Mesodermal cell (in vitro differentiated cells): ENCODE data around the gene POGZ.

Experiments
- H3K27ac ChIP-seq: 2 replicates; pipeline ENCODE4 v1.7.0; 2013; ENCODE audit warnings: mild to moderate bottlenecking, low read depth, low read length, moderate library complexity; ENCODE audit not compliant: severe bottlenecking
- H3K36me3 ChIP-seq: 2 replicates; pipeline ENCODE4 v1.7.1; 2013; ENCODE audit warnings: mild to moderate bottlenecking, low read length, moderate library complexity; ENCODE audit not compliant: control insufficient read depth, insufficient read depth
- H3K4me1 ChIP-seq: one replicate; pipeline ENCODE4 v1.7.1; 2013; ENCODE audit warnings: mild to moderate bottlenecking, low read length; ENCODE audit not compliant: insufficient read depth, control insufficient read depth, poor library complexity, severe bottlenecking
- H3K4me3 ChIP-seq: 2 replicates; pipeline ENCODE4 v1.7.0; 2013; ENCODE audit warnings: low read length, control low read depth, mild to moderate bottlenecking; ENCODE audit not compliant: insufficient read depth, poor library complexity, severe bottlenecking; ENCODE audit errors: extremely low read depth
- H3K9me3 ChIP-seq: 2 replicates; pipeline ENCODE4 v1.7.1; 2013; ENCODE audit warnings: mild to moderate bottlenecking, low read length, moderate library complexity; ENCODE audit not compliant: control insufficient read depth
- WGBS, 2 experiments: methylation state at CpG; one replicate each; pipeline ENCODE4 v1.1.5; 2013; ENCODE audit warnings: missing lambda C conversion rate in 2 of 2; ENCODE audit not compliant: insufficient coverage in 2 of 2; 5-methylcytosine and 5-hydroxymethylcytosine counted together

The POGZ gene

GRCh38 chr1:151477066-151477465 lies 17.8 kb upstream of the POGZ start:
- Histone ChIP-seq H3K27ac (no peak overlapping the region), H3K9me3 (peaks cover 3% of the 10 kb centered on the region), H3K4me1 (peaks cover 4% of the 10 kb centered on the region), H3K4me3 (no peak overlapping the region), H3K36me3 (no peaks in the 10 kb centered on the region)
- WGBS, 2 experiments, result 82 to 98% methylated on average over 1 to 2 of the region's 3 CpGs

DNA sequence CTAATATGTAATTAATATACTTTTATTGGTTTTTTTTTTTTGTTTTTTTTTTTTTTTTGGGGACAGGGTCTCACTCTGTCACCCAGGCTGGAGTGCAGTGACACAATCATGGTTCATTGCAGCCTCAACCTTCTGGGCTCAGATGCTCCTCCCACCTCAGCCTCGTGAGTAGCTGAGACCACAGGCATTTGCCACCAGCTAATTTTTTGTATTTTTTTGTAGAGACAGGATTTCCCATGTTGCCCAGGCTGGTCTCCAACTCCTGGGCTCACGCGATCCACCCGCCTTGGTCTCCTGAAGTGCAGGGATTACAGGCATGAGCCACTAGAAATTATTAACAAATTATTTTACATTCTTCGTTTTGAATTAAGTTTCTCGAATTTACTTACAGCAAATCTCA lies 16.8 kb upstream of the POGZ start:
- WGBS, 2 experiments, result 89 to 100% methylated on average over 3 of the region's 6 CpGs
- H3K27ac ChIP-seq, result no peak overlapping the region

DNA sequence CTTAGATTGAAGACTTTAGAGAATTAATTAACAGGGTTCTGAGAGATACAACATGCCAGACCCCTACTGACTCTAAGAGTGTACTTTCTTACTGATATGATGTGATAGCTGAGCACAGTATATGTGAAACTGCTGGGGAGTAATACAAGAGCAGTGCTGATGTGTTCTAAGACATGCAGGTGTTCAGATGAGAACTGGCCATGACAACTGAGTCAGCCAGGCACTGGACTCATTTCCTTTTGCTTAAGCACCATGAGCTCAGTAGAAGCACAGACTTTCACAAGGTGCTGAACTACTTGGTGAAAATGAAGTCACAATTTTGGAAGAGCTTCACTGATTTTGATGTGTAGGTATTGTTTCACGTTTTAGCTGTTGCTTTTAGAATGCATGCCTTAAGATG lies 15.9 kb upstream of the POGZ start:
- H3K4me1 ChIP-seq, result peaks cover 4% of the 10 kb centered on the region
- H3K4me3 ChIP-seq, result no peak overlapping the region
- H3K36me3 ChIP-seq, result no peaks in the 10 kb centered on the region
- H3K27ac ChIP-seq, result no peak overlapping the region
- no CpG with 5 or more reads among the region's 1 CpG for WGBS, 2 experiments
- no peaks in the 10 kb centered on the region for H3K9me3 ChIP-seq

More for the DNA sequence above, 16.8 kb upstream of the POGZ start:
- H3K4me3 ChIP-seq, result no peak overlapping the region
- H3K36me3 ChIP-seq, result no peaks in the 10 kb centered on the region
- H3K4me1 ChIP-seq, result peaks cover 4% of the 10 kb centered on the region
- H3K9me3 ChIP-seq, result no peaks in the 10 kb centered on the region

DNA sequence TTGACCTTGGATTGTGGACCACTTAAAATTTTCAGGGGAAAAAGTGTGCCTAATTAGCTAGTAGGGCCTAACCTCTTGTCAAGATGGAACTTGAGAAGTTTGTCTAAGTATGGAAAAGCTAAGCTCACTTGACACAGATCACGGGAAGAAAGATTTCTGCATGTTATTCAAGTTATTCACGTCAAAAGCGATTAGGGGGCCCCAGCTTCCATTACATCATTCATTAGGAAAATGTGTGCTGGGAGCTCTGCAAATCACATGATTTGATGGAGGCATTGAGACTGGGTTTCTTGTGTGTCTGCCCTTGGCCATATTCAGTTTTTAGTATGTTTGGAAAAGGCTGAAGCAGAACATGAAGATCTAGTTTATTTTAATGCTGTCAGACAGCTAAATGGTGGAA lies 15.5 kb upstream of the POGZ start:
- Histone ChIP-seq H3K4me3 (no peak overlapping the region), H3K27ac (no peak overlapping the region), H3K9me3 (no peaks in the 10 kb centered on the region), H3K36me3 (no peaks in the 10 kb centered on the region), H3K4me1 (peaks cover 4% of the 10 kb centered on the region)
- 81 to 100% methylated on average over 1 to 3 of the region's 3 CpGs for WGBS, 2 experiments

DNA sequence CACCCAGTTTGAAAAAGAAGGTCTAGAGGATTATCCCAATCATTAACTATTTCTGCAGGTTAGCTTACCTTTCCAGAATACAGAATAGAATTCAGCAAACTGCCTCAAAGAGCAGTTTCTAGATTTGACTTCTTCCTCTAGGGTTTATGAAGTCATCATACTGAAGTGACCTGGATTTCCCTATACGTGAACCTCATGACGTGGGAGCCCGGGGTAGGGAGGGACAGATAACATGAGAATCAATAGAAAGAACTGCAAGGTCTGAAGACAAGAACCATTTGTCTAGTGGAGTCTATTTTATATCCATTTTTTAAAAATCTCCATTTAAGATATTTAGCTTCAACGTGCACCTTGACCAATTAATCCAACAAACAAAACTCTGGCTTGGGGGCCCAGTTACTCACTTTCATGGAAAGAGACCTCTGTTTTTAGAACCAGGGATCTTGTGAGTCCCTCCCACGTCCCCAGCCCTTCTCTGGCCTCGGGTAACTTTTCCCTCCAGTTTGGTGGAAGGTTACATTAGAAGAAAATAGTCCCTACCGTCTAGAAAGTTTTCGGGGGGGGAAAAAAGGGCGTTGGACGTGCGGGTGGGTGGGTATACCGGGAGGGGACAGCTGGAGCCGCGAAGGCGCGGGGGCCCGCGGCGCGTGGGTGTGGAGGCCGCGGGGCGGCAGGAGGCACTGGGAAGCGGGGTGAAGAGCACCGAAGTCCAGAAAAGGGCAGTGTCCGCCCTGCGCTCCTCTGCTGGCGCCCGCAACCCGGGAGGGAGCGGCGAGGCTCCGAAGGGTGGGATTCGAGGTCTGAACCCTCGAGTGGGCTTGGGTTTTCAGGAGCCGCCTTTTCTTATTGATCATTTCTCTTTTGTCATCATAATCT lies 13.8 kb upstream of the POGZ start:
- Histone ChIP-seq H3K9me3 (no peaks in the 10 kb centered on the region), H3K4me3 (no peak overlapping the region), H3K27ac (no peak overlapping the region), H3K36me3 (no peaks in the 10 kb centered on the region), H3K4me1 (no peaks in the 10 kb centered on the region)
- 65 to 67% methylated on average over 22 to 25 of the region's 36 CpGs for WGBS, 2 experiments

- H3K9me3 ChIP-seq, result no peaks in the 10 kb centered on the region
- H3K27ac ChIP-seq, result no peak overlapping the region
- no peaks in the 10 kb centered on the region for H3K4me1 ChIP-seq
- H3K4me3 ChIP-seq, result no peak overlapping the region
- WGBS, 2 experiments, result no CpG with 5 or more reads among the region's 1 CpG
- H3K36me3 ChIP-seq, result no peaks in the 10 kb centered on the region
These were observed 5.7 kb upstream of the POGZ start for GRCh38 chr1:151465026-151465425.

- Histone ChIP-seq H3K4me3 (no peak overlapping the region), H3K4me1 (no peaks in the 10 kb centered on the region), H3K36me3 (peaks cover 4% of the 10 kb centered on the region), H3K27ac (no peak overlapping the region), H3K9me3 (no peaks in the 10 kb centered on the region)
- WGBS, 2 experiments, result 88 to 97% methylated on average over 2 to 4 of the region's 5 CpGs
These were observed 2.4 kb upstream of the POGZ start for GRCh38 chr1:151461694-151462093.

GRCh38 chr1:151458802-151459330 lies 428 bp downstream of the POGZ start:
- Histone ChIP-seq H3K36me3 (peaks cover 12% of the 10 kb centered on the region), H3K4me3 (peak overlapping the region; percentile 53), H3K4me1 (no peaks in the 10 kb centered on the region), H3K9me3 (no peaks in the 10 kb centered on the region), H3K27ac (peak overlapping the region; percentile 95)
- WGBS, 2 experiments, result 0 to 1% methylated on average over 22 to 38 of the region's 77 CpGs

- Histone ChIP-seq H3K4me1 (no peaks in the 10 kb centered on the region), H3K4me3 (peak overlapping the region; percentile 61), H3K9me3 (no peaks in the 10 kb centered on the region), H3K36me3 (peaks cover 12% of the 10 kb centered on the region), H3K27ac (peak overlapping the region; percentile 91)
- WGBS, 2 experiments, result 2 to 5% methylated on average over 14 to 16 of the region's 69 CpGs
These were observed 1.1 kb downstream of the POGZ start for GRCh38 chr1:151457911-151458801.

- no peak overlapping the region for H3K27ac ChIP-seq
- WGBS, 2 experiments, result no CpG with 5 or more reads among the region's 1 CpG
- H3K4me1 ChIP-seq, result no peaks in the 10 kb centered on the region
- H3K4me3 ChIP-seq, result no peak overlapping the region
- no peaks in the 10 kb centered on the region for H3K9me3 ChIP-seq
- H3K36me3 ChIP-seq, result peaks cover 28% of the 10 kb centered on the region
These were observed 3.3 kb downstream of the POGZ start for GRCh38 chr1:151455966-151456365.
